Activated CD8-positive, alpha-beta memory T cell treated with anti-CD3 and anti-CD28 coated beads for 4 hours (primary cell): ENCODE measurements around the gene TUBG1.
A peak's percentile ranks its signal among the peaks of the same experiment; 100 is the strongest.
"Not testable (repeated sequence)": the region's sequence is repeated elsewhere in the genome, so short reads cannot be mapped to it uniquely, and the experiment has no call there.

Source experiments
- DNase-seq, 2 donors: peaks; one replicate each; pipeline ENCODE4 v3.0.0-alpha.2; 2020; ENCODE audit warnings: low read depth in 2 of 2

TUBG1 gene

DNA sequence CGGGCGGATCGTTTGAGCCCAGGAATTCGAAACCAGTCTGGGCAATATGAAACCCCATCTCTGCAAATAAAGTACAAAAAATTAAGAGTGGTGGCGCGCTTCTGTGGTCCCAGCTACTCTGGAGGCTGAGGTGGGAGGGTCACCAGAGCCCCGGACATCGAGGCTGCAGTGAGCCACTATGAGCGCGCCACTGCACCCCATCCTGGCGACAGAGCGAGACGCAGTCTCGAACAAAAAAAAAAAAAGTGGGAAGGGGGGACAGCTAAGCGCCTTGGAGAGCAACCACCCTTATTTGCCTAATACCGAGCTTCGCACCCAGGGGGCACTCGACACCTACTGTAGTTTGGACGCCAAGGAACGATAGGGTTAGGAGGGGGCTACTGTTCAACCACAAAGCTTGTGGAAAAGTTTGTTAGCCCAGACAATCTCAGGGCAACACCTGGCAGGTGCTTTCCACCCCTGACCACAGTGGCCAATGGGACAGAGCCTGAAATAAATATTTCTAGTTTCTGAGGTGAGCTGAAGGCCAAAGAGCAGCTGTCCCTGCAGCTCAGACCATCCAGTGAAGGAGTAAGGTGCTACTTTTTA, 31.1 kb upstream of the TUBG1 start:
- DNase-seq, result peak in 1 of 2 donors; percentile 49

DNA sequence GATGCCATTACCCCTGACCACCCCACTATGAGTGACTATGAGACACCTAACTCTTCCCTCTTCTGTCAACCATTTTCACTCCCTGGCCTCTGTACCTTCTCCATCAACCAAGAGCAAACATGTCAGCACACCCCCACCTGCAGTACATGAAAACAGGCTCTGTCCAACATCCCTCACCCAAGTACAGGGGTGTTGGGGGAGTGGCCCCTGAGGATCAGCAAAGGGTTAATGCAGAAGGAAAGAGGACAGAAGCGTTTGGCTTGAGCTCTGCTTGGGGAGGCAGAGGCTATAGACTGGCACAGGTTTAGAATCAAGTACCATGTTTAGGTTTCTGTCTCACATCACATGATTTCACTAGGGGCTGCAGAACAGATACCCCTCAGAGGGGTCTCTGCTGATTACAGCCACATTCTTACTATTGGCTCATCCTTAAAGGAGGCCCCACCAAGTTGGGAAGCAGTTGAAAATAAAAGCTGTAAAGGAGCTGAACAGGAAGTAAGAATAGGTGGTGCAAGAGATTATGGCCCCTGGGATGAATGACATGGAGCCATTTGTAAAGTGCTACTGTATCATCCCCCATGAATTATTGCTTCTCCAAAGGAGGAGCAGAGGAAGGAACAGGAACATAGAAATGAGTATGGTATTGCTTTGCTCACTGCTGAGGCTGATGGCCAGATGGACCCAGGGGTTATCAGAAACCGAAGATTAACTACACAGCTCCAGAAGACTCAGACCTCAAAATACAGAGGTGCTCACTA, 29.5 kb upstream of the TUBG1 start:
- no peak for DNase-seq

DNA sequence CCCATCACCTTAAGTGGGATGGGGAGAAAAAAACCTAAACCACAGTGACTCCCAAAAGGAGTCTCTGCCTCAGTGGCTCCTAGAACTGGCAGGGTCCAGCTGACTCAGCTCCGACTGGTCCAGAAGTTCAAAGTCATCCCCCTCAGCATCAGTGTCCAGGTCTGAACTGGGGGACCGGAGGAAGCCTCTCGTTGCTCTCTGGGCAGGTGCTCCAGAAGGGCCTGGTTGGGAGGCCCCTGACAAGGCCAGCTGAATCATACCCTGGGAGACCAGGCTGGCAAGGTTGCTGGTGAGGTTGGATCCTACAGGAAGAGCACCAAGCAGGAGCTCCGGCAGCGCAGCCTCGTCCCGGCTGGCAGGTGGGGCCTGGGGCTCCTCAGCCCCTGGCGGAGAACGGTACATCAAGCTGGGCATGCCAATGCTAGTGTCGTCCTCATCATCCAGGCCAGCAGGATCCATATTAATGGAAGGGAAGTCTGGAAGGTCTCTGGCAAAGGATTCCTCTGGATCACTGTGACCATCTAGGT, 27.7 kb upstream of the TUBG1 start:
- DNase-seq, result no peak

DNA sequence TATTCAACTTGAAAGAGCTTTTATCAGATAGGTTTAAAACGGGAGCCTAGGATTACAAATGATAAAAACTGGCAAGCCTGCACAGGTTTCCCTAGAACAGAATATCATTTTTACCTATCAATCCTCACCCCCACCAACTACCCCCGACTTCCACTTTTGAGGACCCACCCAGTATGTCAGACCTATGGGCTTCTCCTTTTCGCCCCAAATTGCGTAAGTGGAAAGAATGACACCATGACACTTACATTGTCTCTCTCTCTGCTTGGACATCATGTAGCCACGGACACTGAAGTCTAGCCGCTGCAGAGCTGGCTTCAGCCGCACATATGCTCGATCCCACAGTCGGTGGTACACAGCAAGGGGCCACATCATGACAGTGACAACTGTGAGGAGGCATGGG, 24.6 kb upstream of the TUBG1 start:
- DNase-seq, result no peak

DNA sequence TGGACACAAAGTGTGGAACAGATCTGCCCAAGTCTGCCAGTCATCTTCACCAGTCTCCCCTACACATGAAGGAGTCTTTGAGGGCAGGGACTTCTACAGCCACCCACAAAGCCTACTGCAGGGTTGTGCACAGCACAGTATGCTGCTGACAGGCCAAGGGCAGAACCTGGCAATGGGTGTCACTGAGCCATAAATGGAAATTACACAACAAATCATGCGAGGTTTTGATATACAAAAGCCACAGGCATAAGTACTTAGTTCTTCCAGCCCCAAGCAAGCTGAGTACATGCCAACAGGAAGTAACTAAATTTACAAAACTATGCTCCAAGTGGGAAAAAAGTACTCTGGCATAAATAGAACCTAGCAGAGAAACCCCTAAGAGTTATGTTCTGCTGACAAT, 24.1 kb upstream of the TUBG1 start:
- DNase-seq, result no peak

DNA sequence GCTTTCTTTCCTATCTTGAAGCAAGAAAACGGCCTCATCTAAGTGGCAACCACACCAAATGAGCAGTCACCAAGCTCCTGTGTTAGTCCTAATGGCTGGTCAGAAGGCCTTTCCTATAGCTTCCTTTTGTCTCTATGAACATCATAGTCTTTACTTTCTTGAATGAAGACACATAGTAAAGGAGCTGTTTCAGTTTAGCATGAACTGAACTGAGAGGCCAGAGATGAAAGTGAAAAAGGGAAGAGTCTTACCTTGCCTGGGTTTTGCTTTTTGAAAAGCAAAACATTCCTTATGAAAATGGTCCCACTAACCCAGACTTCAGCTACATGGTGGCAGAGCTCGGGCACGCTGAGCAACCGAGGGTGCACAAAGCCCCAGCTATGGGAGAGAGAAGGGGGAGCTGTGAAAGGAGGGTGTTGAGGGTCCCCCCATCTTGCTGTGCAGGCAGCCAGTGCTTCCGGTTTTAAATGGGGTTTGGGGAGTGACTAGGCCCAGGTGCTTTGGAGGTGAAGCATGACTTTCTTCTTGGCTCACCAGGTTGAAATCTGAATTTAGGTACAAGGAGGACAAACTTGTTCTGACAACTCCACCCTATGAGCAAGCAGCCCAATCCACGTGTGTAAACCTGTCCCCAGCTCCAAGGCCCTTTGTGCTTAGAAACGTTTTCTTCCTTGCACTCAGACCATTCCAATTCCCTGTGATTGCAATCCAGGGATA, 22.8 kb upstream of the TUBG1 start:
- DNase-seq, result no peak

DNA sequence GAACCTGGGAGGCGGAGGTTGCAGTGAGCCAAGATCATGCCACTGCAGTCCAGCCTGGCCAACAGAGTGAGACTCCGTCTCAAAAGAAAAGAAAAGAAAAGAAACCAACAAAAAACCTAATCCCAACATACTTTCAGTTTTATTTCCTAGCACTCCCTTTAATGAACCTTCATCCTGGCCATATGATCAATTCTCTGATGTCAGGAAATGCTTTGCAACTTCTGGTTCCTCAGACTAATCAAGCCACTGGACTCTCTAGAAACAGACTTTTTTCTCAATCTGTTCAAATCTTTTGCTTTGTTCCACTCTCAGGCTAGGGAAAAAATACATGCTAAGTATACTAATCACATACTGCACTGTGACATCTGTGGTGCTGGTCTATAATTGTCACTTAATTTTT, 18.6 kb upstream of the TUBG1 start:
- DNase-seq, result no peak

DNA sequence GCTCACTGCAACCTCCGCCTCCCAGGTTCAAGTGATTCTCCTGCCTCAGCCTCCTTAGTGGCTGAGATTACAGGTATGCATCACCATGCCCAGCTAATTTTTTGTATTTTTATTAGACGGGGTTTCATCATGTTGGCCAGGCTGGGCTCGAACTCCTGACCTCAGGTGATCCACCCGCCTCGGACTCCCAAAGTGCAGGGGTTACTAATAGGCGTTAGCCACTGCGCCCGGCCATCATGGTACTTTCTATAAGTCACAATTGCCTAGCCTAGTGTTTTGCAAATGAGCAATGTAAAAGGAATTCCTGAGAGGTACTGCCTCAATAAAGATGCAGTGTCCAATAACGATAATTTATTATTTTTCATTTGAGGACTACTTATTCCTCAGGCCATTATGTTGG, 18.1 kb upstream of the TUBG1 start:
- DNase-seq, result no peak

DNA sequence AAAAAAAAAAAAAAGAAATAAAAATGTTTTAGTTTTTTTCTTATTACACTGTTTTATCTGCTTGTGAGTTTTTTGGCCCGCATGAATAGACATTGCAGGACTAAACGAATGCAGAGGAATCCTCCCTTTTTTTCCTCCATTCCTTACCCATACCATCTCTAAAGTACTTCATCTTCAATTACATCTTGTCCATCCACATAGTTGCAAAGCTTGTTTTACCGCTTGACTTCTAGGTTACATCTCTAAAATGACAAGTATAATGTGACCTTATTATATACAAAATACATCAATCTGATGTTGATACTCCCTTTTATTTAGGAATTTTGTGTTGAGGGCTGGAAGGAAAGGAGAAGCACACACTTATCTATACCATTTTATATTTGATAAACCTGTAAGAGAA, 13.1 kb upstream of the TUBG1 start:
- DNase-seq, result no peak

DNA sequence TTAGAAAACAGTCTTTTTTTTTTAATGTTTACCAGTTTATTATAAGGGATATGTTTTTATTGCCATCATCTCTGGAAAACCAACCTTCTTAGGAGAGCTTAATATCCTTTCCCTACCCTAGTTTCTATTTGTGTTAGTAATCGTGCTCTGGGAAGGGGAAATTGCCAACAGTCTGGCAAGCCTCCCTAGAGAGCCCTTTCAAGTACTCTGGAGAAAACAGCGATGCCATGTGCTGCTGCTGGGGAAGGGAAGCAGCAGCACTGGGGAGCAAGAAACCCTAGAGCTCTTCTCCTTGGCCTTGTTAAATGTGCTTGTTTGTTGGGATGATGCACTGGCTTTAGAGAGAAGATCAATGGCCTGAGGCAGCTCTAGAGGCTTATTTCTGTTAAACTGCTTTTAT, 10.6 kb upstream of the TUBG1 start:
- DNase-seq, result no peak

DNA sequence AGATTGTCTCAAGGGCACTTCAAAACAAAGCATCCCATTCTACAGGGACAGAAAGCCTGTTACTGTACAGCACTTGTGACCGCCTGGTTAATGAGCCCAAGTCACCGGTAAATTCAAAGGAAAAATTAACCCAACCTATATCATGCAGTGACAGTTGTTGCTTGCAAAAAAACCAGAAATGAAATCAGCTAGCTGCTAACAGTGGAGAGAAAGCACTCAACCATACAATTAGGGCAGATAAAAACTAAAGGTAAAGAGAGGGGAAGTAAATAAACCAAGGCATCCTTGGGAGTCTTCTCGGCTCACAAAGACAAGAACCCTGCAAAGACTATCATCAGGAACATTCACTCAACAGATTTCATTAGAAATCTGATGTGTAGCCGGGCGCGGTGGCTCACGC, 6.2 kb upstream of the TUBG1 start:
- DNase-seq, result no peak

DNA sequence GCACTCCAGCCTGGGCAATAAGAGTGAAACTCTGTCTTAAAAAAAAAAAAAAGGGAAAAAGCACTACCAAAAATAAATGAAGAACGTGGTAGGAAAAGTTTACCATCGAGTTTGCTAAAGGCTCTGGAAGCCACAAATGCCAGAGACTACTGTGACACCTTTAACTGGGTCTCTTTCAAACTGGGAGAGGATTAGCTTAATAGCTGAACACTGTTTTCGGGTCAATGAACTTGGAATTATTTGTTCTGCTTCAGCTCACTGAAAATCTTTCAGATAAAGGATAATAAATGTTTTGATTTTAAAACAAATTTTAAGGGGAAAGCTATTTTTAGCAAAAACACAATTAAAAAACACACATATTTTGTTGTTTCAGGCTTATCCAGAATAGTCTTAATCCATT, 1.7 kb upstream of the TUBG1 start:
- DNase-seq, result no peak

DNA sequence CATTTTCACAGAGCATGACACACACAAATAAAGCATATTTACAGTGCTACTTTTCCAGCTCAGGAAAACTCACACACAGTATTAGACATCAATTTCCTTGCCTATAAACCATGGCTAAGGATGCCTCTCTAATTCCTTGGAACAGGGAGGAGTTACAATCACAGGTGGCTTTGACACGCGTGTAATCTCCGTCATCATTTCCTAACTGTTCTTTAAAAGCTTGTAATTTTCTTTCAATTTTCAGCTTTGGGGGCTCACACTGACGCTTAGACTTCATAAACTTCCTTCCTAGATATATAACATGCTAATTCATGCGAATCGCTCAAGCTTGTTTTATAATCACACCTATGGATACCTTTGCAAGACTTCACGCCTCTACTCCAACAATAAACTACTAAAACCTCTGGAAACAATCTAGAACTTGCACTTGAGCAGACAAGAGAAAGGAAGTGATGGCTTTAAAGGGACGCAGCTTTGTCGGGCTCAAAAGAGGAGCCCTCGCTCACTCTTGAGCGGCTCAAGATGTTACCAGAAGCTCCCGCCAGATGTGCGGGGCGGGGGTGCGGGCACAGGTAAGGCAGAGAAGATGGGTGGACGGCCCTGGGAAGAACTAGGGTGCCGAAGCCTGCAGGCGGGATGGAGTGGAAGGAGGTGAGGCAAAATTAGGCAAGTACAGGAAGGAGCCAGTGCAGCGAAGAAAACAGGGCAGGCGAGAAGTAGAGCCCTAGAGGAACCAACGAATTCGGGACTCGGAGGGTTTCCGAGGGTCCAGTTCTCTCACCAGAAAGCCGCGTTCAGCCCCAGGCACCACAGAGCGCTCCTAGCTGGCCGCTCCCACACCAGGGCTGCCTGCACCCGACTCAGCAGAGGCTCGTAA, 940 bp upstream of the TUBG1 start:
- peak in 1 of 2 donors; percentile 6 for DNase-seq

DNA sequence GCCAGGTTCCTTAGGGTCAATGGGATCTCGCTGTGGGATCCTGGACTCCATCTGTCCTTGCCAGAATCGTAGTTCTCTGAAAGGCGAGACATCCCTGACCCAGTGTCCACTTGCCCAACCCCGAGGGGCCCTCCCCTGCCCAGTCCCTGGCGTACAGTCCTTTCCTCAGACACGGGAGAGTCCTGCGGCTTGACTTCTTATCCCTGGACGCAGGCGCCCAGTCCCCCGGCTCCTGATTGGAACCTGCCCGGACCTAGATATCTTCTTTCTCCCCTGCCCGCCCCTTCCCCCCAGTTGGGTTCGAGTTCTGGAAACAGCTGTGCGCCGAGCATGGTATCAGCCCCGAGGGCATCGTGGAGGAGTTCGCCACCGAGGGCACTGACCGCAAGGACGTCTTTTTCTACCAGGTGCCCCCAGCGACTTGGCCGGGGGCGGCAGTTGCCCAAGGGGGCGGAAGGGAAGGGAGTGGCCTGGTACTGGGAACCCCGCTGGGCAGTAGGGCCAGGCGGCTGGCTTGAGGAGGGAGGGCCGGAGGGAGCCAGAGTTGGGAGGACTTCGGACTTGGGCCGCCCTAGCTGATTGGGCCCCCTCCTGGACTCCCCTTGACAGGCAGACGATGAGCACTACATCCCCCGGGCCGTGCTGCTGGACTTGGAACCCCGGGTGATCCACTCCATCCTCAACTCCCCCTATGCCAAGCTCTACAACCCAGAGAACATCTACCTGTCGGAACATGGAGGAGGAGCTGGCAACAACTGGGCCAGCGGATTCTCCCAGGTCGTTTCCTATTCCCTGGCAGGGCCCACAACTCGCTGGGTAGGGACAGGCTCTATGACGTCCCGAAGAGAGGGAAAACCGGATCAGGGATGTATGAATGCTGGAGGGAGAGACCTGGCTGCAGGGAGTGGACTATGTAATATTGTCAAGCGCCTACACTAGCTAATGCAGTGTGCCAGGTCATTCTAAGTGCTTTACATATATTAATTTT, 625 bp downstream of the TUBG1 start:
- not testable (repeated sequence) for DNase-seq

DNA sequence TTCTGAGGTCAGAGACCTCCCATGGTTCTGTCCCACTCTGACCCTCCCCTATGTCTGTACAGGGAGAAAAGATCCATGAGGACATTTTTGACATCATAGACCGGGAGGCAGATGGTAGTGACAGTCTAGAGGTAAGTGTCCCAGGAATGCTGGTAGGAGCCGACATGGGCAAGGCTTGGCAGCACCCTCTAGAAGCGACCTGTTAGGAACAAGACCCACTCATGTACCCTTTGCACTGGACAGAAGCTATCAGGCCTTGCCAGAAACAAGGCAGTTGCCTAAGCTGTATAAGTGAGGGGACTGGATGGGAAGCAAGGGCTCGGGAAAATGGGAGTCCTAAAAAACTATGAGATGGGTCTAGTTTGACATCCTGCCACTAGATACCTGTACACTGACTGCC, 2.5 kb downstream of the TUBG1 start:
- DNase-seq, result no peak

DNA sequence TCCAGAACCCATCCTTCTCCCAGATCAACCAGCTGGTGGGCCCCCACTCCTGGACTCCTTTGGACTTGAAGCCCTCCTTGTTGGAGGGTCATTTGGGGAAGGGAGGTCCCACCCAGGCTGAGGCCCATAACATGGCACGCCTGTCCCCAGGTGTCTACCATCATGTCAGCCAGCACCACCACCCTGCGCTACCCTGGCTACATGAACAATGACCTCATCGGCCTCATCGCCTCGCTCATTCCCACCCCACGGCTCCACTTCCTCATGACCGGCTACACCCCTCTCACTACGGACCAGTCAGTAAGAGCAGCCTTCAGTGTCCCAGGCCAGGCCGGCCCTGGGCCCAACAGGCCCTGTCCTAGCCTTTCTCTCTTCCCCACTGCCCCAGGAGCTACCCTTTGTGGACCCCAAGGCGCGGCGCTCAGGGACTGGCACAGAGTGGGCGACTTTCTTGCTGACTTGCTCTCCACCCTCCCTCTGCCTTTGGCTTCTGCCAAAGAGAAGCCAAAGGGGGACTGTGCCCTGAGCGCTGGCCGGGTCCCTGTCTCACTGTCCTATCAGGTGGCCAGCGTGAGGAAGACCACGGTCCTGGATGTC, 4.3 kb downstream of the TUBG1 start:
- no peak for DNase-seq

DNA sequence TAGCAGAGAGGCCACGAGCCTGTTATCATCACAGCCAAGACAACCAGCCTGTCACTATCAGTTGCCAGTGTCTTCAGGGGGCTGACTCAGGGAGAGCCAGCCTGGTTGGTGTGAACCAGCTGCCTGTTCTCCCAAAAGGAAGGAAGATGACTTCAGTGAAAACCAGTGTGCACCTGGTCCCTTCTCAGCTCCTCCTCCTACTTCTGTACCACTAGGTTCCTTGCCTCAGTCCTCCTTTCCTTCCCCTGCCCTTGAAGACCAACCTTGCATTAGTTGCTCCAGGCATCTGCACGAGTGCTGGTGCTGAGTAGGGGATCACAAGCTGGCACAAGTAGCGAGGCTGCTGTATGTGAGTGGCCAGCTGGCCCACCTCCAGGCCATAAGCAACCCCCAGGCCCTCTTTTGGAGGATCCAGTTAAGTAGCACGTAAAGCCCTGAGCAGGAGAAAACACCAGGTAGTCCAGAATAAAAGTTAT, 8.5 kb downstream of the TUBG1 start:
- no peak for DNase-seq

DNA sequence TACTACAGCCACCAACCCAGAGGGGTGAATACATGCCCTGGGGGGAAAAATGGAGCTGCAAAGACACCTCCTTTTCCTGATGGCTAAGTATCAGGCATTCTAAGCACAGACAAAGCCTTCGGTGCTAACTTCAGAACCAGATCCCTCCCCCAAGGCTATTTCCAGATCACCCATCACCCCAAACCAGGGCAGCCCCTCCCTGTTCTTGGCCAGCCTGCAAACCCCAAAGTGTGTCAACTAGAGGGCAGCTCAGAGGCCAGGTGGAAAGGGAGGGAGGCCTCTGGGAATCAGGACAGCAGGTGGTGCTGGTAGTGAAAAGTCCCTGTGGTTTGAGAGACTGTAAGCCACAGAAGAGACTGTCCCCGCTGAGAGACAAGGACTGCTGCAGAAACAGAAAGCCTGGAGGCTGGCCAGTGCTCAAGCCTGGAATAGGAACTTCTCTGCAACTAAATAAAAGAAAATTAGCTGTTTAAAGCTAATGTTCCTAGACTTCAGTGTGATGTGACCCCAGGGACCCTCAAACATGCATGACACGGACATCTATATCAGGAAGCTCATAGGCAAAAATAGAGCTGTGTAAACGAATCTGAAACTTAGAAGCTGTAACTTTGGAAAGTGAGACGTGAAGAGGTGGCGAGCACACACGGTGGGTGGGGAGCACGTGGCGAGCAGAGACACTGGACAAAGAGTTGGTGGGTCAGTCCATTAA, 9.1 kb downstream of the TUBG1 start:
- DNase-seq, result no peak

DNA sequence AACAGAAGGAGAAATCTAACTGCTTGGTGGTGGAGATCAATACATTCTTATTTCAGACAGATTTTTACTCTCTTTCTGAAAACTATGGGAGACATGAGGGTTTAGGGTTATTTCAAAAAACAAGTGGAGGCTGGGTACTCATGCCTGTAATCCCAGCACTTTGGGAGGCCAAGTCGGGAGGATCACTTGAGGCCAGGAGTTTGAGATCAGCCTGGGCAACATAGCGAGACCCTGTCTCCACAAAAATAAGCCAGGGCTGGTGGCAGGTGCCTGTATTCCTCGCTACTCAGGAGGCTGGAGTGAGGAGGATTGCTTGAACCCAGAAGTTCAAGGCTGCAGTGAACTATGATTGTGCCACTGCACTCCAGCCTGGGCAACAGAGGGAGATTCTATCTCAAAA, 12.5 kb downstream of the TUBG1 start:
- DNase-seq, result not testable (repeated sequence)
